HG03135 (cell line): ENCODE measurements around the gene SZT2.
A peak's percentile ranks its signal among the peaks of the same experiment; 100 is the strongest.
"Not testable (repeated sequence)": the region's sequence is repeated elsewhere in the genome, so short reads cannot be mapped to it uniquely, and the experiment has no call there.

Source experiments
- ATAC-seq: cut with Tn5 transposase; IDR thresholded peaks from one replicate; pipeline ENCODE4 v1.9.1; 2021; ENCODE audit warnings: mild to moderate bottlenecking, moderate library complexity; ENCODE audit not compliant: unreplicated experiment

Gene SZT2

GRCh38 chr1:43360616-43361015 is 29.1 kb upstream of the SZT2 start:
- ATAC-seq, result no peak

GRCh38 chr1:43363283-43363934 is 26.3 kb upstream of the SZT2 start:
- no peak for ATAC-seq

DNA sequence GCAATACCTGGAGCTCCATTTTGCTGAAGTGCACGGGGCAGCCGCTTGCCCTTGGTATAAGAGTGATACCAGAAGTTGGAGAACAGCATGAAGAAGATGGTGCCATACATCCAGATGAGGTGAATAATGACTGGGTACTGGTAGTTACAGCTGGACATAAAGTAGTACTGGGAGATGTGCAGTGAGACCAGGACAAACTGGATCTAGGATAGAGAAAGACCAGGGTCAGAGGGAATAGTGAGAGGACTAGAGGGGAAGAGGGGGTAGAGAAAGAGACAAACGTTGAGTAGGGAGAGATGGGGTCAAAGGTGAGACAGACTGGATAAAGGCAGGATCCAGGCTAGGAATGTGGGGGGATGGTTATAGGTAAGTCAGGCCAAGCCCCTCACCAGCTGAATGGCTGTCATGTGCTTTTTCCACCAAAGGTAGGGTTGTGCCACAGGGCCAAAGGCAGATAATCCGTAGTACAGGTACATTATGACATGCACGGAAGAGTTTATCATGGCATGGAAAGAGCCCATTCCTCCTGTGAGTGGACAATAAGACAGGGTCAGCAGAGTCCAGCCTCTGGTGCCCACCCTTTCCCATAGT is 25.7 kb upstream of the SZT2 start:
- ATAC-seq, result no peak

DNA sequence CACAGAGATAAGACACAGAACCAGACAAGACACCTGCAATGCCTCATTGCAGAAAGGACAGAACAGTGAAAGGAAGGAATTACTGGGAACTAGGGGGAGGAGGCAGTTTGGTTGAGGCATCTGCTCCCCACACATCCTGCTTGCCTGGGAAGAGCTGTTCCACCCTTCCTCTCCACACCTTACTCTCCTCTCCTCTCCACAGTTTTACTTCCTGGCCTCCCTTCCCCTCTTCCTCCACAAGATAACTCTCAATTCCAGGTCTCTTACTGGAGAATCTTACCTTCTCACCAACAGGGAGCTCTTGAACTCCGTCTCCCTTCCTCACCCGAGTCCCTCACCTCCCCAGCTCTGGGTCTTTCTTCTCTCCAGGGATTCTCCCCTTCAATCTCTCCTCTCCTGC is 24.0 kb upstream of the SZT2 start:
- ATAC-seq, result no peak

GRCh38 chr1:43366179-43366578 is 23.5 kb upstream of the SZT2 start:
- ATAC-seq, result no peak

- ATAC-seq, result no peak
Measured at GRCh38 chr1:43366601-43367025, 23.1 kb upstream of the SZT2 start.

DNA sequence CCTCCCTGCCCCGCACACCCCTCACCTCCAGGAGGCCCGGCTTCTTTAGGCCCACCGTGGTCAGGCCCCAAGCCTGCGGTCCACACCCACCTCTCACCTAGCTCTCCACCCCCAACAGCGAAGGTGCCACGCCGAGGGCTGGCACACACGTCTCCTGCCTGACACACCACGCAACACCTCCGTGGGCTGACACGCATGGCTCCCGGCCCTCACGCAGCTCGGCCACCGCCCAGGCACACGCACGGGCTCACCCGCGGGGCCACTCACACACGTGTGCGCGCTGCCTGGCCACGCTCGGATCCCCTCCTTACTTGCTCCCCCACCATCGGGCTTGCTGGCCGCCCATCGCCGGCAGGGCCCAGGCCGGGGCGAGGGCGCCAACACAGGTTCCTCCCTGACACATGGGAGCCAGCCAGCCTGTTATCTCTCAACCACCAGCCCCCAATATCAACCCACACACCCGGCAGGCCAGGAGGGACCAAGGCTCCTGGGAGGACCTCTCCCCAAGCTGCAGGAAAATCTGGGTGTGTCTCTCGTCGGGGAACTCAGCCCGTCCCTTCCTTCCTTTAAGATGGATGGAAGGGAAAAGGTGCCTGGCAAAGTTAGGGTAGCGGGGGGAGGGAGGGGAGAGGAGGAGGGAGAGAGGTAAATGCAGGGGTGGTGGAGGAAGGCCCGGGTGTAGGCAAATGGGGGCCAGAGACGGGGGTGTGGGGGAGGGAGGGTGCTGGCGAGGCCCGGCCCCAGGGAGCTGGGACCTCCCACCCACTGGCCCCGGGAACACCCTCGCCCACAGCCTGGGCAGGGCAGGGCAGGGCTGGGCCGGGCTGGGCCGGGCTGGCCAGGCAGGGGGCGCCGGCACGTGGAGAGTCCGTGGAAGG is 22.4 kb upstream of the SZT2 start:
- peak; percentile 33 for ATAC-seq

DNA sequence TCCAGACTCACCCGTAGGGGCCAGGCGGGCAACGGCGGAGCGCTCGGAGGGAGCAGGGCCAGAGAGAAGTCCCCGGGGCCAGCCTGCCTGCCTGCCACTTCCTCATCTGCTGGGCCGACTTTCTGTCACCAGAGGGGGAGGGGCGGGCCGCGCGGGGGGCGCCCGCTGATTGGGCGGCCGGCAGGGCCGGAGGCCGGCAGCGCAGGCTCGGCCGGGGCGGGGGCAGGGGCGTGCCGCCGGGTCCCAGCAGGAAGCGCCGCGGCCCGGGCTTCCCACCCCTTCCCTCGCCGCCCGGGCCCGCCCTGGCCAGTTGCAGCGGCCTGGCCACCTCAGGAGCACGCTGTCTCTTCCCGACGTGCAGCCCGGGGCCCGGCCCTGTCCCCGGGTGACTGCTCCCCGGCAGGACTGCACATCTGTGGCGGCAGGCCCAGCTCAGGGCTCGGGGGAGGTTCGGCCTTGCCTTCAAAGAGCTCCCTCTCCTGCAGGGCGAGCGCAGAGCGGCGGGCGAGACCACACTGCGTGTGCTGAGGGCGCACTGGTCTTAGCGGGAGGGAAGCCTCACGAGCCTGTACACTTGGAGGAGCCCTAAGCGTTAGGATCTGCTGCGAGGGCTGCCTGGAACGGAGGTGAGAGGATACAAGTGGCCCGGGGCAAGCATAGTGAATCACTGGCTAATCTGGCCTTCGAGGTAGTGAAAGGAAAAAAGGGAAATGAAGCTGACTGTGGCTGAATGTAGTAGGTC is 21.6 kb upstream of the SZT2 start, which contains the start of gene ELOVL1:
ELOVL1 (minus strand) TSS at position 108 of the 742 bp plus-strand sequence. CDS start 2,402 bp downstream, outside the sequence.
- peak; percentile 75 for ATAC-seq

DNA sequence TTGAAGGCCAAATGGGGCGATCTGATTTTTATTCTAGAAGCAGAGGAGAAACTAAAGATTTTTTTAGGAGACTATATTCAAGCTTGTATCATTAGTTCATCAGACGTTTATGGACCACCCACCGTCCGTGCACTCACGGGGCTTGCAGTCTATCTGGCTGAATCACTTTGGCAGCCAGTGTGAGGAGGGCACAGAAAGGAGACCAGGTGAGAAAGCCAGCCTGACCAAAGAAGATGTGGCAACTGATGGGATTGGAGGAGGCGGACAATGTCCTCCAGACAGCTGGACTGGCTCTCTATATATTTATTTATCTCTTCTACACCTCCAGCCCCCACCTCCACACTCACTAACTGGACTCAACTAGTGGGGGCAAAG is 21.1 kb upstream of the SZT2 start:
- no peak for ATAC-seq

- ATAC-seq, result not testable (repeated sequence)
Measured at GRCh38 chr1:43369779-43370178, 19.9 kb upstream of the SZT2 start.

DNA sequence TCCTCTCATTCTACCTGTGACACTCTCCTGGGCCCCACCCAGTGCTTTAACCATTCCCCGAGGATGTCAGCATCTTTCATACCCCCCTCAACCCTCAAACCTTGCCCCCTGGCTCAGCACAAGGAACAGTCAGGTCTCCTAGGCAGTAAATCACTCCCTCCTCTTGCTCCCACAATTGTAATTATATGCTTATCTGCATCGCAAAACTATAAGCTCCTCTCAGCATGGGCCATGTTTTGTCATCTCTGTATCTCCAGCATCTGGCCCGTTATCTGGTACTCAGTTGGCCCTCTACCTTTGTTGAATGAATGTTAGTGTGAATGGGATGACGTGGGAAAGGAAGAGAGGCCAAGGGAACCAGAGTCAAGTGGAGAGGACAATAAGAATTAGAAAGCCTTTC is 19.1 kb upstream of the SZT2 start:
- no peak for ATAC-seq

- no peak for ATAC-seq
Measured at GRCh38 chr1:43372172-43372571, 17.5 kb upstream of the SZT2 start.

- ATAC-seq, result no peak
Measured at GRCh38 chr1:43373066-43373940, 16.4 kb upstream of the SZT2 start.

- ATAC-seq, result no peak
Measured at GRCh38 chr1:43376723-43377235, 12.9 kb upstream of the SZT2 start.

DNA sequence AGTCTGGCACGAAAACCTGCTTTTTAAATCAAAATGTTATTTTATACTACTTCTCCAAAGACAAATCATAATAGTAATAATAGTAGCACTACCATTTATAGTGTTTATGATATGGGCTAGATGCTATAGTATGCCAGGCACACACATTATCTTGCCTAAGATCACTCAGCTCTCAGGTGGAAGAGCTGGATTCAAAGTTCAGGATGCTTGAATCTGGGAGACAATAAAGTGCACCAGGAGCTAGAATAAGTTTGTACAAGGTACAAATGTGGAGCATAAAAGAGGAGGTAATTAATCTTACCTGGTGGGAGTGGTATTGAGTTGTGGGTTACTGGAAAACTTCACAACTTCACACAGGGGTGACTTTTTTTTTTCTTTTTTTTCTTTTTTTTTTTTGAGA is 11.9 kb upstream of the SZT2 start:
- no peak for ATAC-seq

- ATAC-seq, result no peak
Measured at GRCh38 chr1:43379476-43379875, 10.2 kb upstream of the SZT2 start.

DNA sequence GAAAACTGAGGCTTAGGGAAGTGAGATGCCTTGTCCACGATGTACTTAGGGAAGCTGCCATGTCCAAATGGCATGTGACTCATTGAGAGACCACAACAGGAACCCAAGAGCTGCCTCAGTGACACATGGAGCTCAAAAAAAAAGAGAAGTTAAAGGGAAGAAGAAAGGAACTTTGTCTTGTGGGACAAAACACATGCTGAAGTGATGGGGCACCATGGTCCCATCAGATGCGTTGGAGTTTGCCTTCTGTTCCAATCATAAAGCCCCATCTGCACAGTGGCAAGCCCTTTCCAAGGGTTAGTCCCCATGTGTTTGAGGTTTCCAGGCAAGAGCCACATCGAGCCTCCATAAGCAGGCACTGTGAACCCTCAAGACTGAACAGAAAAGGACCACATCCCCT is 8.1 kb upstream of the SZT2 start:
- ATAC-seq, result no peak

- ATAC-seq, result no peak
Measured at GRCh38 chr1:43382027-43382779, 7.5 kb upstream of the SZT2 start.

DNA sequence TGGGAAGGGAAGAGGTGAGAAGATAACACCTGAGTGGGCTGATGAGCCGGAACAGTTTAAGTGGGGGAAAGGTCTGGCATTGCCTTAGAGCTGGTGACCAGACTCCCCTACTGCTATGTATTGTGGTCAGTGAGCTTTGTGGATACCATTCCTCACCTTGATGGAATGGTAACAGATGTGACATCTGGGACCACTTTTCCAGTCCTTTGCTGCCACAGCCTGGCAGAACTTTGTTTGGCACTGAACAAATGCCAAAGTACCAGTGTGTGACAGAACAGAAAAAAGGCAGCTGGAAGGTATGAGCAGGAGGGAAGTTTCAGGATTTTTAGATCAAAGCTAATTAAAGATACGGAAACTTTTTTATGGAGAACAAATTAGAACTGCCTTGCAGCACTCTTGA is 6.2 kb upstream of the SZT2 start:
- no peak for ATAC-seq
